Measurements from ENCODE around the gene HLCS. TPM values are rescaled to one million over a fixed set of nuclear protein-coding genes. Genes with fewer than 3 reads are reported as not detected.

HLCS gene
- total RNA-seq, 1 donor from 2014 or later, result 18.8 TPM

DNA sequence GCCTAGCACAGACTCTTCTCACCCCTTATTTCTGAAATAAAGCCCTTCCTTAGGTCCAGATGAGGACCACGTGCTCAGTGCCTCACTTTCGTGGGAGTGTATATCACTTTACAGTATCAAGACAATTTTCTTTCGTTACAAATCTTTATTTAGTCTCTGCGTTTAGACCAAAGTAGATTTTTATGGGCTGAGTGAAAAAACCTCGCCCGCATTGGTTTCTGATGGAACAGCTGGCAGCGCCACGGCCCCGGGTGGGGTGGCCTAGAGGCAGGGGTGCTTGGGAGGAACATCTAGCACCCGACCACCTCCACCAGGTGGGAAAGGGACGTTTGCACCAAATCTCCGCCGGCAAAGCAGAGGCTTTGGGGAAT, 260.0 kb downstream of the HLCS start:
- Histone ChIP-seq H3K4me1 (ENCODE audit: control insufficient read depth in 3 of 3, insufficient read depth in 3 of 3, low read length in 3 of 3) (peaks cover 7 to 26% (median 23%) of the 10 kb centered on the region in 3 donors), H3K9me3 (ENCODE audit: control insufficient read depth in 3 of 3, low read length in 3 of 3) (no peaks in the 10 kb centered on the region), H3K27me3 (ENCODE audit: control insufficient read depth in 3 of 3, insufficient read depth in 3 of 3, low read length in 3 of 3) (peaks cover 98 to 99% (median 98%) of the 10 kb centered on the region in 3 donors), H3K4me3 (ENCODE audit: low read length in 3 of 3) (no peak overlapping the region), H3K36me3 (ENCODE audit: control insufficient read depth in 3 of 3, insufficient read depth in 3 of 3, low read length in 3 of 3) (no peaks in the 10 kb centered on the region), H3K9ac (ENCODE audit: low read depth in 1 of 3, low read length in 3 of 3) (no peak overlapping the region), H3K27ac (ENCODE audit: low read depth, low read length) (no peak overlapping the region)

DNA sequence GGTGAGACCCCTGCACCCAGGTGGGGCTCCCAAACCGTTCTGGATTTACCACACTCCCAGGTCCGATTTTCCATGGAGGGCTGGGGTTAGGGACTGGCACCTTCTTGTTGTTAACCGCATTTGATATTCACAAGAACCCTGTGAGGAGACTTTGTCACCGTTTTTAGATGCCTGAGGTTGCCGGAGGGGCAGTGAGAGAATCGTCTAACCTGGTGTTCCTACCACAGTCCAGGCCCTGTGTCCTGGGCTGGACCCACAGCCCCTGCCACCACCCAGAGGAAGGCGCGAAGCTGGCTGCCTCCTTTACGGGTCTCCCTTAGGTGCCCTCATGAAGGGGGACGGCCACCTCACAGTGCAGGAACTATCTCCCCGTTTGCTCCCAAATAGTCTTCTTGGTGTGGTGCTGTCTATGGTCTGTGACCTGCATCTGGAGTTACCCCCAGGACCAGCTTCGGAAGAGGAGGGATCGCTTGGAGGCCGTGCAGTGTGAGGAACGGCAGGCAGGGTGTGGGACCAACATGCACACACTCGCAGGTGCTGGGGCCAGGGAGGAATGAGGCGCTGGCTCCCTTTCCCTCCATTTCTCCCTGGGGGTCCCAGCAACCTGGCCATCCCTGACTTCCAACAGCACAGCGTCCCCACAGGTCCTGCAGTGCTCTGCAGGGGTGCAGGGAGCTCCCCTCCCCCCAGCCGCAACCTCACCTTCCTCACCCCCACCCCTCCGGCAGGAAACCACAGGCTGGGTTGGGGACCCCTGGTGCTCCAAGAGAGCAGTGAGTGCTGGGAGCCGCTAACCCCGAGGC, 260.6 kb downstream of the HLCS start:
- no peaks in the 10 kb centered on the region for H3K36me3 ChIP-seq (ENCODE audit: control insufficient read depth in 3 of 3, insufficient read depth in 3 of 3, low read length in 3 of 3)
- no peak overlapping the region for H3K4me3 ChIP-seq (ENCODE audit: low read length in 3 of 3)
- no peak overlapping the region for H3K27ac ChIP-seq (ENCODE audit: low read depth, low read length)
- H3K4me1 ChIP-seq (ENCODE audit: control insufficient read depth in 3 of 3, insufficient read depth in 3 of 3, low read length in 3 of 3), result peaks cover 9 to 31% (median 28%) of the 10 kb centered on the region in 3 donors
- peaks cover 98 to 99% (median 98%) of the 10 kb centered on the region in 3 donors for H3K27me3 ChIP-seq (ENCODE audit: control insufficient read depth in 3 of 3, insufficient read depth in 3 of 3, low read length in 3 of 3)
- H3K9ac ChIP-seq (ENCODE audit: low read depth in 1 of 3, low read length in 3 of 3), result no peak overlapping the region
- H3K9me3 ChIP-seq (ENCODE audit: control insufficient read depth in 3 of 3, low read length in 3 of 3), result no peaks in the 10 kb centered on the region

DNA sequence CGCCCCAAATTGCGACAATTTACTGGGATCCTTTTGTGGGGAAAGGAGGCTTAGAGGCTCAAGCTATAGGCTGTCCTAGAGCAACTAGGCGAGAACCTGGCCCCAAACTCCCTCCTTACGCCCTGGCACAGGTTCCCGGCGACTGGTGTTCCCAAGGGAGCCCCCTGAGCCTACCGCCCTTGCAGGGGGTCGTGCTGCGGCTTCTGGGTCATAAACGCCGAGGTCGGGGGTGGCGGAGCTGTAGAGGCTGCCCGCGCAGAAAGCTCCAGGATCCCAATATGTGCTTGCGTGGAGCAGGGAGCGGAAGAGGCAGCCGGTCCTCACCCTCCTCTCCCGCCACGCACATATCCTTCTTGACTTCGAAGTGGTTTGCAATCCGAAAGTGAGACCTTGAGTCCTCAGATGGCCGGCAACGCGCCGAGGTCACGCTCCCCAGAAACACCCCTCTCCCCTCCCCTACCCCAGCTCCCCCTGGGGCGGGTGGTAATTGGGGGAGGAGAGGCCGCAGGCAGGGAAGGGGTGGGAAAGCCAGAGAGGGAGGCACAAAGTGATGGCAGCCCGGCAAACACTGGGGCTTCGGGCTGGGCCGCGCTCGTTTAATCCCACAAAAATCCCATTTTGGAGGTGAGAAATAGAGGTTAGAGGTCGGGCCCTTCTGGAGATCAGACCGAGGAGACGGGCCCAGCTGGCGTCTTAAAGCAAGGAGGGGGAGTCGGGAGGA, 261.4 kb downstream of the HLCS start:
- Histone ChIP-seq H3K9ac (ENCODE audit: low read depth in 1 of 3, low read length in 3 of 3) (no peak overlapping the region), H3K9me3 (ENCODE audit: control insufficient read depth in 3 of 3, low read length in 3 of 3) (no peaks in the 10 kb centered on the region), H3K4me3 (ENCODE audit: low read length in 3 of 3) (no peak overlapping the region), H3K36me3 (ENCODE audit: control insufficient read depth in 3 of 3, insufficient read depth in 3 of 3, low read length in 3 of 3) (no peaks in the 10 kb centered on the region), H3K27me3 (ENCODE audit: control insufficient read depth in 3 of 3, insufficient read depth in 3 of 3, low read length in 3 of 3) (peaks cover 98 to 99% (median 98%) of the 10 kb centered on the region in 3 donors), H3K27ac (ENCODE audit: low read depth, low read length) (no peak overlapping the region), H3K4me1 (ENCODE audit: control insufficient read depth in 3 of 3, insufficient read depth in 3 of 3, low read length in 3 of 3) (peaks cover 9 to 39% (median 34%) of the 10 kb centered on the region in 3 donors)

DNA sequence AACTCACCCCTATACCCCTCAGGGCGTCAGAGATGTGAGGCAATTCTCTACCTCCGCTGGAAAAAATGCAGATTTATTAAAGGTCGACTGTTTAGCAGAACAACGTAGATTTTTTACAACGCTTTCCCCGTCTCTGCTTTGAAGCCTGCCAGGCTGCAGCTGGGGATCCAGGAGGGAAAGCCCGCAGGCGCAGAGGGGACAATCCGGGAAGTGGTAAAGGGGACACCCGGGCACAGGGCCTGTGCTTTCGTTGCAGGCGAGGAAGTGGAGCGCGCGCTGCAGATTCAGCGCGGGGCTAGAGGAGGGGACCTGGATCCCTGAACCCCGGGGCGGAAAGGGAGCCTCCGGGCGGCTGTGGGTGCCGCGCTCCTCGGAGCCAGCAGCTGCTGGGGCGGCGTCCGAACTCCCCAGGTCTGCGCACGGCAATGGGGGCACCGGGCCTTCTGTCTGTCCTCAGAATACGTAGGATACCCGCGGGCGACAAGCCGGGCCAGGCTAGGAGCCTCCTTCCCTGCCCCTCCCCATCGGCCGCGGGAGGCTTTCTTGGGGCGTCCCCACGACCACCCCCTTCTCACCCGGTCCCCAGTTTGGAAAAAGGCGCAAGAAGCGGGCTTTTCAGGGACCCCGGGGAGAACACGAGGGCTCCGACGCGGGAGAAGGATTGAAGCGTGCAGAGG, 262.1 kb downstream of the HLCS start:
- H3K4me3 ChIP-seq (ENCODE audit: low read length in 3 of 3), result no peak overlapping the region
- peaks cover 98 to 99% (median 98%) of the 10 kb centered on the region in 3 donors for H3K27me3 ChIP-seq (ENCODE audit: control insufficient read depth in 3 of 3, insufficient read depth in 3 of 3, low read length in 3 of 3)
- H3K4me1 ChIP-seq (ENCODE audit: control insufficient read depth in 3 of 3, insufficient read depth in 3 of 3, low read length in 3 of 3), result peaks cover 11 to 39% (median 39%) of the 10 kb centered on the region in 3 donors
- H3K27ac ChIP-seq (ENCODE audit: low read depth, low read length), result no peak overlapping the region
- no peak overlapping the region for H3K9ac ChIP-seq (ENCODE audit: low read depth in 1 of 3, low read length in 3 of 3)
- no peaks in the 10 kb centered on the region for H3K9me3 ChIP-seq (ENCODE audit: control insufficient read depth in 3 of 3, low read length in 3 of 3)
- no peaks in the 10 kb centered on the region for H3K36me3 ChIP-seq (ENCODE audit: control insufficient read depth in 3 of 3, insufficient read depth in 3 of 3, low read length in 3 of 3)

DNA sequence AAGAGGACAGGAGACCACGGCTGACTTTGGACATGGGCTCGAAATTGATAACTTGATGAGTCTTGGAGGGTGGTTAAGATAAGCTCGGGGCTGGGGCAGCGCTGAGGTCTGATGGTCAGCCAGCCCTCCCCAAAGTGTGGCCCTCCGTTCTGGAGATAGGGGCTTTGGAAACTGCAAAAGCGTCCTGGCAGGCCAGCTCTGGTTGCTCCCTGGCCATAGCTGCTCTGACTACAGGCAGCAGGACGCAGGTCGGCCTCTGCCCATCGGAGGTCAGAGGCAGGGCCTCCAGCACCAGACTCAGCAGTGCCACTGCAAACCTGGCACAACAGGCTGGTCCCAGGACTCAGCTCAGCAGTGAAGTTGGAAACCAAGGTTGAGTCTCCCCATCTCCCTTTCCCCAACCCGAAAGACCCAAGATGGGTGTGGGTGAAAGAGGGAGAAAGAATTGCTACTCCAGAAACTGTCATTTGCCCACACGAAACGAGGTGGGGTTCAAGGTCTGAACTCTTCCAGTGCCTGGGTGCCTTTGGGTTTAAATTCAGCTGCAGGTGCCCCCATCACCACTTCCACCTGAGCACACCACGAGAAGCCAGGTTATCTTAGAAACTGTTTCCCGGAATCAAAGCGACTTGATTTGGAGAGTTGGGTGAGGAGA, 262.7 kb downstream of the HLCS start:
- Histone ChIP-seq H3K9ac (ENCODE audit: low read depth in 1 of 3, low read length in 3 of 3) (no peak overlapping the region), H3K4me1 (ENCODE audit: control insufficient read depth in 3 of 3, insufficient read depth in 3 of 3, low read length in 3 of 3) (peaks cover 11 to 43% (median 39%) of the 10 kb centered on the region in 3 donors), H3K9me3 (ENCODE audit: control insufficient read depth in 3 of 3, low read length in 3 of 3) (no peaks in the 10 kb centered on the region), H3K27me3 (ENCODE audit: control insufficient read depth in 3 of 3, insufficient read depth in 3 of 3, low read length in 3 of 3) (peaks cover 91 to 96% (median 96%) of the 10 kb centered on the region in 3 donors), H3K27ac (ENCODE audit: low read depth, low read length) (no peak overlapping the region), H3K4me3 (ENCODE audit: low read length in 3 of 3) (no peak overlapping the region), H3K36me3 (ENCODE audit: control insufficient read depth in 3 of 3, insufficient read depth in 3 of 3, low read length in 3 of 3) (no peaks in the 10 kb centered on the region)

DNA sequence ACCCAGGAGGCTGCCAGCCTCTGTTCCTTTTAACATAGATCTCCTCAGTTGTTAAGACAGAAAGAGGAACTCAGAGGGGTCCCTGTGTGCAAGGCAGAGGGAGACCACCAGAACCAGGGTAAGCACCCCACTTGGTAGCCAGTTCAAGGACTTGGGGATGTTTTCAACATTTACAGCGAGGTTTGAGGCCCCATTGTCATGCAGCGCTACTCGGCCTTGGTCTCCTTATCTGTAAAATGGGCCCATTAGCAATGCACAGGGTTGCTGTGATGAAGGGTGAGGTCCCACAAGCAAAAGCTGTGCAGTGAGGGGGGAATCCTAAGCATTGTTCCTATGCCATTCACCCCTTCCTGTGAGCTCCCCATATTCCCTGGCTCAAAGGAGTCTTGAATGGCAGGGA, 263.3 kb downstream of the HLCS start:
- no peak overlapping the region for H3K27ac ChIP-seq (ENCODE audit: low read depth, low read length)
- no peaks in the 10 kb centered on the region for H3K9me3 ChIP-seq (ENCODE audit: control insufficient read depth in 3 of 3, low read length in 3 of 3)
- H3K4me1 ChIP-seq (ENCODE audit: control insufficient read depth in 3 of 3, insufficient read depth in 3 of 3, low read length in 3 of 3), result peaks cover 12 to 42% (median 38%) of the 10 kb centered on the region in 3 donors
- H3K27me3 ChIP-seq (ENCODE audit: control insufficient read depth in 3 of 3, insufficient read depth in 3 of 3, low read length in 3 of 3), result peaks cover 91 to 96% (median 94%) of the 10 kb centered on the region in 3 donors
- H3K36me3 ChIP-seq (ENCODE audit: control insufficient read depth in 3 of 3, insufficient read depth in 3 of 3, low read length in 3 of 3), result no peaks in the 10 kb centered on the region
- H3K4me3 ChIP-seq (ENCODE audit: low read length in 3 of 3), result no peak overlapping the region
- H3K9ac ChIP-seq (ENCODE audit: low read depth in 1 of 3, low read length in 3 of 3), result no peak overlapping the region

DNA sequence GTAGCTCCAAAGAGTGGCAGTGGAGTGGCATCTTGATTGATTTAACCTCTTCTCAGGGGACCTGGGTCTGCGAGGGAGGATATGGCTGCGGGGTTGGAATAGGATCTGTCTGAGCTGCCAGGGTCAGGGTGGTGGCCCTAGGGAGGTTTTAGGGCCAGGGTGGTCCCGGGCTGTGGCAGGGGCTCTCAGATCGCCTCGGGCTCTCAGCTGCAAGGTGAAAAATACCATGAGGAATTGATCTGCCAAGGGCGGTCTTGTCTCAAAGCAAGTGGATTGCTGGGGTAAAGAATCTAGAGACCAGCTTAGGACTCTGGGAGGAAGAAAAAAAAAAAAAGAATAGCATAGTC, 263.9 kb downstream of the HLCS start:
- no peaks in the 10 kb centered on the region for H3K36me3 ChIP-seq (ENCODE audit: control insufficient read depth in 3 of 3, insufficient read depth in 3 of 3, low read length in 3 of 3)
- H3K4me1 ChIP-seq (ENCODE audit: control insufficient read depth in 3 of 3, insufficient read depth in 3 of 3, low read length in 3 of 3), result peaks cover 15 to 44% (median 40%) of the 10 kb centered on the region in 3 donors
- no peak overlapping the region for H3K9ac ChIP-seq (ENCODE audit: low read depth in 1 of 3, low read length in 3 of 3)
- peaks cover 92 to 97% (median 95%) of the 10 kb centered on the region in 3 donors for H3K27me3 ChIP-seq (ENCODE audit: control insufficient read depth in 3 of 3, insufficient read depth in 3 of 3, low read length in 3 of 3)
- H3K27ac ChIP-seq (ENCODE audit: low read depth, low read length), result no peak overlapping the region
- H3K9me3 ChIP-seq (ENCODE audit: control insufficient read depth in 3 of 3, low read length in 3 of 3), result no peaks in the 10 kb centered on the region
- no peak overlapping the region for H3K4me3 ChIP-seq (ENCODE audit: low read length in 3 of 3)

DNA sequence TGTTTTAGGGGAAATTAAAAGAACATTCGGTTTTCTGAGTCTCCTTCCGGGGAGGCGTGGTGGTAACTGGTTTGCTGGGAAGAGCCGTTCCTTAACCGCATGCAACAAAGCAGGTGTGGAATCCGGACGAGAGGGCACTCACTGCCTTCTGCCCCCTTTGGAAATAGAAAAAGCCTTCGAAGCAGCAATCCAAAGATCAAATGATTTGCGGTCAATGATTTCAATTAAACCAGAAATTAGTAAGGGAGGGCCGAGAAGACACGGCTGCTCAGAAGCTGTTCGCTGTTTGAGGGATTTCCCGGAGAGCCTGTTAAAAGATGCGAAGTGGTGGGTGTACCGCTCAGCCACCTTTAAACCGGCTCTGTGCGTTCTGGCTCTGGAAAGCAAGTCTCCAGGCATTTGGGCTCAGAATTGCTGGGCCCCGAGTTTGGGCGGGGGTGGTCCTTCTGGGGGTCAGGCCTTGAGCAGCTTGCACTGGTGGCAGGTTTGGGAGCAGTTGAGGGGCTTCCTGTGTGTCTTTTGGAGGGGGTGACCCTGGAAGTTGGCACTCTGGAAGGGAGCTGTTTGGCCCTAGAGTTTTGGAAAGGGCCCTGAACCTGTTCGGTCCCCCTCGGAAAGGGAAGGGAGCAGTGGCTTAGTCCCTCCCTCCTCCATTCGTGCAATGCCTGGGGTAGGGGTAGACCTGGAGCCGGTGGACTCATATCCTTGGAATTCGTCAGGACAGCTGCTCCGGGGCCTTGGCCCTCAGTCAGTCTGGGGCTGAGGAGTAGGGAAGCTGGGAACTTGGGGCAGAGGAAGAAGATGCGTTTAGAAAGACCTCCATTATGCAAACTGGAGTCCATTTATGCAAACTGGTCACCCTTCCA, 264.5 kb downstream of the HLCS start:
- H3K4me1 ChIP-seq (ENCODE audit: control insufficient read depth in 3 of 3, insufficient read depth in 3 of 3, low read length in 3 of 3), result peaks cover 15 to 48% (median 45%) of the 10 kb centered on the region in 3 donors
- H3K36me3 ChIP-seq (ENCODE audit: control insufficient read depth in 3 of 3, insufficient read depth in 3 of 3, low read length in 3 of 3), result no peaks in the 10 kb centered on the region
- no peak overlapping the region for H3K27ac ChIP-seq (ENCODE audit: low read depth, low read length)
- H3K27me3 ChIP-seq (ENCODE audit: control insufficient read depth in 3 of 3, insufficient read depth in 3 of 3, low read length in 3 of 3), result peaks cover 92 to 97% (median 95%) of the 10 kb centered on the region in 3 donors
- H3K9me3 ChIP-seq (ENCODE audit: control insufficient read depth in 3 of 3, low read length in 3 of 3), result no peaks in the 10 kb centered on the region
- H3K4me3 ChIP-seq (ENCODE audit: low read length in 3 of 3), result no peak overlapping the region
- H3K9ac ChIP-seq (ENCODE audit: low read depth in 1 of 3, low read length in 3 of 3), result peak overlapping the region in 1 of 3 donors; percentile 61

All from skeletal muscle tissue (tissue), 4 donors.